HL-60 (cell line): ENCODE measurements around the gene NUBPL.

Source experiments
- DNase-seq, 2 experiments: peaks; one replicate each; pipeline ENCODE4 v3.0.0-alpha.2; 2010 to 2020; ENCODE audit warnings: low read depth in 1 of 2, low spot score in 1 of 2
- H3K27ac ChIP-seq: fragments of 250-450 bp; sonication (Bioruptor Pico); replicated peaks from 2 replicates; pipeline ENCODE4 v1.5.1; 2020; ENCODE audit warnings: mild to moderate bottlenecking, moderate library complexity
- H3K27me3 ChIP-seq: fragments of 250-450 bp; sonication (Bioruptor Pico); 2 replicates; pipeline ENCODE4 v1.5.1; 2021; ENCODE audit warnings: mild to moderate bottlenecking, moderate library complexity; ENCODE audit not compliant: insufficient read depth, poor library complexity, severe bottlenecking
- H3K4me3 ChIP-seq: replicated peaks from 2 replicates; pipeline ENCODE4 v1.5.1; 2011; ENCODE audit warnings: mild to moderate bottlenecking, control low read depth, low read length; ENCODE audit not compliant: insufficient read depth
- GABPA ChIP-seq: IDR thresholded peaks from 2 replicates; pipeline ENCODE4 v1.6.1; 2012; ENCODE audit warnings: low read depth
- POLR2AphosphoS5 ChIP-seq: IDR thresholded peaks from 2 replicates; pipeline ENCODE4 v1.6.1; 2012; ENCODE audit warnings: low read depth
- SPI1 ChIP-seq: IDR thresholded peaks from 2 replicates; pipeline ENCODE4 v1.6.1; 2012; ENCODE audit warnings: low read depth, mild to moderate bottlenecking, borderline replicate concordance
- TF ChIP-seq, protein P1 (sequence below): IDR thresholded peaks from 2 replicates; pipeline ENCODE4 v1.6.1; 2012; ENCODE audit warnings: low read depth; ENCODE audit not compliant: insufficient replicate concordance
- TF ChIP-seq, protein P2 (sequence below): IDR thresholded peaks from one replicate; pipeline ENCODE4 v1.5.1; 2011; ENCODE audit warnings: low read length, control low read depth, inconsistent platforms; ENCODE audit not compliant: insufficient read depth

Gene NUBPL

GRCh38 chr14:31717294-31718085 is 156.3 kb downstream of the NUBPL start:
- no peak overlapping the region for H3K27ac ChIP-seq
- TF ChIP-seq, protein P1, sequence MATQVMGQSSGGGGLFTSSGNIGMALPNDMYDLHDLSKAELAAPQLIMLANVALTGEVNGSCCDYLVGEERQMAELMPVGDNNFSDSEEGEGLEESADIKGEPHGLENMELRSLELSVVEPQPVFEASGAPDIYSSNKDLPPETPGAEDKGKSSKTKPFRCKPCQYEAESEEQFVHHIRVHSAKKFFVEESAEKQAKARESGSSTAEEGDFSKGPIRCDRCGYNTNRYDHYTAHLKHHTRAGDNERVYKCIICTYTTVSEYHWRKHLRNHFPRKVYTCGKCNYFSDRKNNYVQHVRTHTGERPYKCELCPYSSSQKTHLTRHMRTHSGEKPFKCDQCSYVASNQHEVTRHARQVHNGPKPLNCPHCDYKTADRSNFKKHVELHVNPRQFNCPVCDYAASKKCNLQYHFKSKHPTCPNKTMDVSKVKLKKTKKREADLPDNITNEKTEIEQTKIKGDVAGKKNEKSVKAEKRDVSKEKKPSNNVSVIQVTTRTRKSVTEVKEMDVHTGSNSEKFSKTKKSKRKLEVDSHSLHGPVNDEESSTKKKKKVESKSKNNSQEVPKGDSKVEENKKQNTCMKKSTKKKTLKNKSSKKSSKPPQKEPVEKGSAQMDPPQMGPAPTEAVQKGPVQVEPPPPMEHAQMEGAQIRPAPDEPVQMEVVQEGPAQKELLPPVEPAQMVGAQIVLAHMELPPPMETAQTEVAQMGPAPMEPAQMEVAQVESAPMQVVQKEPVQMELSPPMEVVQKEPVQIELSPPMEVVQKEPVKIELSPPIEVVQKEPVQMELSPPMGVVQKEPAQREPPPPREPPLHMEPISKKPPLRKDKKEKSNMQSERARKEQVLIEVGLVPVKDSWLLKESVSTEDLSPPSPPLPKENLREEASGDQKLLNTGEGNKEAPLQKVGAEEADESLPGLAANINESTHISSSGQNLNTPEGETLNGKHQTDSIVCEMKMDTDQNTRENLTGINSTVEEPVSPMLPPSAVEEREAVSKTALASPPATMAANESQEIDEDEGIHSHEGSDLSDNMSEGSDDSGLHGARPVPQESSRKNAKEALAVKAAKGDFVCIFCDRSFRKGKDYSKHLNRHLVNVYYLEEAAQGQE = no peak
- TF ChIP-seq, protein P2, sequence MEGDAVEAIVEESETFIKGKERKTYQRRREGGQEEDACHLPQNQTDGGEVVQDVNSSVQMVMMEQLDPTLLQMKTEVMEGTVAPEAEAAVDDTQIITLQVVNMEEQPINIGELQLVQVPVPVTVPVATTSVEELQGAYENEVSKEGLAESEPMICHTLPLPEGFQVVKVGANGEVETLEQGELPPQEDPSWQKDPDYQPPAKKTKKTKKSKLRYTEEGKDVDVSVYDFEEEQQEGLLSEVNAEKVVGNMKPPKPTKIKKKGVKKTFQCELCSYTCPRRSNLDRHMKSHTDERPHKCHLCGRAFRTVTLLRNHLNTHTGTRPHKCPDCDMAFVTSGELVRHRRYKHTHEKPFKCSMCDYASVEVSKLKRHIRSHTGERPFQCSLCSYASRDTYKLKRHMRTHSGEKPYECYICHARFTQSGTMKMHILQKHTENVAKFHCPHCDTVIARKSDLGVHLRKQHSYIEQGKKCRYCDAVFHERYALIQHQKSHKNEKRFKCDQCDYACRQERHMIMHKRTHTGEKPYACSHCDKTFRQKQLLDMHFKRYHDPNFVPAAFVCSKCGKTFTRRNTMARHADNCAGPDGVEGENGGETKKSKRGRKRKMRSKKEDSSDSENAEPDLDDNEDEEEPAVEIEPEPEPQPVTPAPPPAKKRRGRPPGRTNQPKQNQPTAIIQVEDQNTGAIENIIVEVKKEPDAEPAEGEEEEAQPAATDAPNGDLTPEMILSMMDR = no peak
- TF ChIP-seq GABPA (no peak), POLR2AphosphoS5 (no peak), SPI1 (no peak)
- no peaks in the 10 kb centered on the region for H3K27me3 ChIP-seq
- DNase-seq = no peak
- no peak overlapping the region for H3K4me3 ChIP-seq

DNA sequence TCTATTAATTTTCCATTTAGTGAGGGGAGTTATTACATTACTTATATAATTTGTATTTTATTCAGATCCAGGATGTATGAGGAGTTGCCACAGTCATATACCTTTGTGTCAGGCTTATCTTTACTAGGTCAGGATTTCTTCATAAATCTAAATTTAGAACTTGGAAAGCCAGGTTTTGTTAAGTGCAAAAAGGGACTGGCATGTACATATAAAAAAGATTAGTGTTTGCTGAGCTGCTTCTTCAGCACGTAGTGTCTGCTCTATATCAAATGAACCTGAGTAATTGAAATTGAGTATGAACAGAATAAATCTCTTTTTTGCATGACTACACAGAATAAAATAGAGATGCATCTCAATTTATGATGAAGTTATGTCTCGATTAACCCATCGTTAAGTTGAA is 157.4 kb downstream of the NUBPL start:
- Histone ChIP-seq H3K27me3 (no peaks in the 10 kb centered on the region), H3K4me3 (no peak overlapping the region), H3K27ac (no peak overlapping the region)
- no peak for DNase-seq
- no peak for TF ChIP-seq SPI1
- TF ChIP-seq POLR2AphosphoS5 = no peak
- TF ChIP-seq, protein P1 = no peak
- TF ChIP-seq, protein P2 = no peak
- no peak for TF ChIP-seq GABPA

DNA sequence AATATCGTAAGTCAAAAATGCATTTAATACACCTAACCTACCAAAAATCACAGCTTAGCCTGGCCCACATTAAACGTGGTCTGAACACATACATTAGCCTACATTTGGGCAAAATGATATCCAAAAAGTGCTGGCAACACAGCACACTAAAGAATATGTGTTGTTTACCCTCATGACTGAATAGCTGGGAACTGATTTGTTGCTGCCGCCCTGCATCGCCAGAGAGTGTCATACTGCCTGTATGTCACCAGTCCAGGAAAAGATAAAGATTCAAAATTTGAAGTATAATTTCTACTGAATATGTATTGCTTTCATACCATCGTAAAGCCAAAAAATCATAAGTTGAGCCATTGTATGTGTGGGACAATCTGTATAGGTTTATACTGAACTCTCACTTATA is 157.8 kb downstream of the NUBPL start:
- TF ChIP-seq, protein P1 = no peak
- TF ChIP-seq POLR2AphosphoS5 = no peak
- no peak for TF ChIP-seq SPI1
- no peak for TF ChIP-seq GABPA
- TF ChIP-seq, protein P2 = no peak
- Histone ChIP-seq H3K27me3 (no peaks in the 10 kb centered on the region), H3K27ac (no peak overlapping the region)

More for the DNA sequence above, 157.8 kb downstream of the NUBPL start:
- H3K4me3 ChIP-seq = no peak overlapping the region
- DNase-seq = no peak
